Sigmoid colon (tissue), 7 donors: ENCODE measurements around the gene MAML3. TPM values are rescaled to one million over a fixed set of nuclear protein-coding genes. Genes with fewer than 3 reads are reported as not detected.

Experiments
- DNase-seq: peaks from one replicate; pipeline ENCODE4 v3.0.0-alpha.2; 2019
- H3K27ac ChIP-seq, 4 donors: fragments of 200-600 bp; sonication (generic); one replicate each; pipeline ENCODE4 v1.5.1; 2016 to 2019; ENCODE audit warnings: mild to moderate bottlenecking in 1 of 4
- H3K27me3 ChIP-seq, 3 donors: fragments of 200-600 bp; sonication (generic); one replicate each; pipeline ENCODE4 v1.5.1; 2019; ENCODE audit warnings: mild to moderate bottlenecking in 1 of 3
- H3K36me3 ChIP-seq, 4 donors: fragments of 200-600 bp; sonication (generic); one replicate each; pipeline ENCODE4 v1.5.1; 2016 to 2019
- H3K4me1 ChIP-seq, 4 donors: fragments of 200-600 bp; sonication (generic); one replicate each; pipeline ENCODE4 v1.5.1; 2017 to 2019
- H3K4me3 ChIP-seq, 4 donors: fragments of 200-600 bp; sonication (generic); one replicate each; pipeline ENCODE4 v1.5.1; 2017 to 2019; ENCODE audit warnings: mild to moderate bottlenecking in 2 of 4, moderate library complexity in 1 of 4
- H3K9me3 ChIP-seq, 4 donors: fragments of 200-600 bp in 3 of 4; sonication (generic) in 3 of 4; one replicate each; pipeline versions ENCODE4 v1.5.1 to v1.6.1; 2013 to 2019
- EP300 ChIP-seq, 4 donors: sonication (generic); formaldehyde crosslinking; IDR thresholded peaks; one replicate each; pipeline ENCODE4 v1.6.1; 2017; ENCODE audit warnings: antibody characterized with exemption in 4 of 4
- POLR2A ChIP-seq, 2 donors: fragments of 450-650 bp; IDR thresholded peaks; one replicate each; pipeline ENCODE4 v1.6.1; 2016; ENCODE audit warnings: antibody characterized with exemption in 2 of 2, mild to moderate bottlenecking in 2 of 2, moderate library complexity in 2 of 2
- POLR2AphosphoS5 ChIP-seq, 4 donors: sonication (generic); formaldehyde crosslinking; IDR thresholded peaks; one replicate each; pipeline ENCODE4 v1.6.1; 2017; ENCODE audit warnings: antibody characterized with exemption in 4 of 4
- WGBS, 2 donors: extraction: QIAGEN DNeasy Blood & Tissue Kit; methylation state at CpG; one replicate each; pipeline ENCODE4 v1.1.7; 2013; 5-methylcytosine and 5-hydroxymethylcytosine counted together
- intact Hi-C: fragments of 100-400 bp; cut with DNase I; formaldehyde crosslinking; loops from one replicate; pipeline ENCODE4 v1.15.1; 2023
- polyA plus RNA-seq, 3 donors: library from polyadenylated mRNA; stranded (reverse); fragments of 200-250 nt; gene quantifications; one replicate each; pipeline ENCODE4 v1.2.3, GENCODE V29; 2013
- total RNA-seq, 4 donors: library from RNA; depleted of rRNA; stranded (reverse); fragments of >200 nt; gene quantifications; one replicate each; pipeline ENCODE4 v1.1.0, GENCODE V29; 2016
- TF ChIP-seq, protein P1 (sequence below), 4 experiments: fragments of 450-650 bp in 3 of 4; fragments of 200-600 bp in 1 of 4; IDR thresholded peaks; one replicate each; pipeline ENCODE4 v1.5.1; 2016 to 2019; ENCODE audit warnings: antibody characterized with exemption in 4 of 4, mild to moderate bottlenecking in 3 of 4, moderate library complexity in 2 of 4
- donor health status: healthy with polysubstance abuse.
- donor health status: Bipolar disorder and iron deficiency.
- donor health status: healthy.

The MAML3 gene
- total and polyA plus RNA-seq, 7 donors: 3.5 to 16.3 (median 5.4) TPM

DNA sequence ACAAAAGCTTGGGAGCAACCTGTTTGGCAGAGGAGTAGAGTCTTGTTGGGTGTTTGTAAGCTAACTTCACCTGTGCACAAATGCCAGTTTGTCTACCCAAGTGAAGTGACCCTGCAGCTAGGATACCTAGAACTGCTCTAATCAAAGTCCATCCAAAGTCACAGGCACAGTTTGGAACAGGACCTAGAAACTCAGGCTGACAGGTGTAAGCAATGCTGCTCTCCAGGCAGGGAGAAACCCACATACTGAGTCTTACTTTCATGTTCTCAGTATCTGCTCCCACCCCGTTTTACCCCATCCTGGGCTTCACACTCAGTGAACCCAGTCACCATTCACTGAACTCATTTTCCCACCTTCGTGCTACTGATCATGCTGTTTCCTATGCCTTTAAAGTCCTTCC lies 40.3 kb downstream of the MAML3 start:
- no peak for TF ChIP-seq POLR2AphosphoS5 (IDR thresholded peaks at IDR 0.05)
- no peak for TF ChIP-seq POLR2A (IDR thresholded peaks at IDR 0.05)
- no peak for TF ChIP-seq EP300 (IDR thresholded peaks at IDR 0.05)
- no peak overlapping the region for H3K27ac ChIP-seq
- no peaks in the 10 kb centered on the region for H3K36me3 ChIP-seq
- H3K4me3 ChIP-seq: no peak overlapping the region
- no peaks in the 10 kb centered on the region for H3K27me3 ChIP-seq
- 49 to 60% methylated on average over 2 of the region's 2 CpGs for WGBS, 2 donors
- DNase-seq: no peak
- no peaks in the 10 kb centered on the region for H3K9me3 ChIP-seq
- H3K4me1 ChIP-seq: no peaks in the 10 kb centered on the region
- intact Hi-C loops: no loop called here

DNA sequence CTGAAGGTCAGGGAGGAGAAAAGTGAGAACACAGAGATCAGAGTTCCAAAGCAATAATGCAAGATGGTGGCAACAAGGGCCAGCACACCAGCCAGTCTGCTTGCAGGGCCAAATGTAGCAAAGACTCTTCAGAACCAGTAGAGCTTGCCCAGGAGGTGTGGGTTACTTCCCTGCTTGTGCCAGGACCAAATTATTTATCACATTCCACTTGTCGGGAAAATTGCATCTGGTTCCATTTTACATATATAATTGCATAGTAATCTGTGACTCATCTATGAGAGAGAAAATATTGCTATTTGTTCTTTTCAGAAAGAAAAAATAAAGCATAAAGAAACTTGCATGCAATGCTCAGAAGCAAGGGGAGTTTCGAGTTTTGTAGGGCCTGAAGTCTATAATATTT lies 41.4 kb downstream of the MAML3 start:
- Histone ChIP-seq H3K9me3 (no peaks in the 10 kb centered on the region), H3K36me3 (no peaks in the 10 kb centered on the region), H3K4me1 (no peaks in the 10 kb centered on the region), H3K27me3 (no peaks in the 10 kb centered on the region), H3K4me3 (no peak overlapping the region), H3K27ac (no peak overlapping the region)
- 82 to 86% methylated on average over 2 of the region's 2 CpGs for WGBS, 2 donors
- no peak for DNase-seq
- TF ChIP-seq, protein P1, sequence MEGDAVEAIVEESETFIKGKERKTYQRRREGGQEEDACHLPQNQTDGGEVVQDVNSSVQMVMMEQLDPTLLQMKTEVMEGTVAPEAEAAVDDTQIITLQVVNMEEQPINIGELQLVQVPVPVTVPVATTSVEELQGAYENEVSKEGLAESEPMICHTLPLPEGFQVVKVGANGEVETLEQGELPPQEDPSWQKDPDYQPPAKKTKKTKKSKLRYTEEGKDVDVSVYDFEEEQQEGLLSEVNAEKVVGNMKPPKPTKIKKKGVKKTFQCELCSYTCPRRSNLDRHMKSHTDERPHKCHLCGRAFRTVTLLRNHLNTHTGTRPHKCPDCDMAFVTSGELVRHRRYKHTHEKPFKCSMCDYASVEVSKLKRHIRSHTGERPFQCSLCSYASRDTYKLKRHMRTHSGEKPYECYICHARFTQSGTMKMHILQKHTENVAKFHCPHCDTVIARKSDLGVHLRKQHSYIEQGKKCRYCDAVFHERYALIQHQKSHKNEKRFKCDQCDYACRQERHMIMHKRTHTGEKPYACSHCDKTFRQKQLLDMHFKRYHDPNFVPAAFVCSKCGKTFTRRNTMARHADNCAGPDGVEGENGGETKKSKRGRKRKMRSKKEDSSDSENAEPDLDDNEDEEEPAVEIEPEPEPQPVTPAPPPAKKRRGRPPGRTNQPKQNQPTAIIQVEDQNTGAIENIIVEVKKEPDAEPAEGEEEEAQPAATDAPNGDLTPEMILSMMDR (IDR thresholded peaks at IDR 0.05): no peak
- TF ChIP-seq POLR2AphosphoS5 (IDR thresholded peaks at IDR 0.05) (no peak), POLR2A (IDR thresholded peaks at IDR 0.05) (no peak), EP300 (IDR thresholded peaks at IDR 0.05) (no peak)
- intact Hi-C loops: no loop called here

DNA sequence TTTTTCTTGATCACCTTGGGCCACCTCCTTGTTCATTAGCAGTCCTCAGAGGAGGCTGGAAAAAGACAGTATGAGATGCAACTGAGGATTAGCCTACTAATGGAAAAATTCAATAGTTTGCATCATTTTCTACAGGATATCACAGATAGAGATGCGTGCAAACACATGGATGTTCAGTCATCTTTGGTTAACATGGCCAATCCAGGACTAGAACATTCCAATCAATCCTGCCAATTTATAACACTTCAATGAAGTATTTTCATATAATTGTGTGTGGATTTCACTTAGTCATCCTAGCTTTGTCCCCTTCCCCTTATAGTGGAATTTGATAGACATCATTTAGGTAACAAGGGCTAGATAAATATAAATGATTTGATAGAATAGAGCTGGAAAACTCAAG lies 42.7 kb downstream of the MAML3 start:
- DNase-seq: no peak
- Histone ChIP-seq H3K9me3 (no peaks in the 10 kb centered on the region), H3K4me3 (no peak overlapping the region), H3K27ac (no peak overlapping the region), H3K4me1 (no peaks in the 10 kb centered on the region), H3K27me3 (no peaks in the 10 kb centered on the region), H3K36me3 (no peaks in the 10 kb centered on the region)
- TF ChIP-seq, protein P1 (IDR thresholded peaks at IDR 0.05): no peak
- no peak for TF ChIP-seq POLR2A (IDR thresholded peaks at IDR 0.05)
- no peak for TF ChIP-seq EP300 (IDR thresholded peaks at IDR 0.05)
- TF ChIP-seq POLR2AphosphoS5 (IDR thresholded peaks at IDR 0.05): no peak
- intact Hi-C loops: no loop called here
- WGBS, 2 donors: 95 to 100% methylated on average over 1 of the region's 1 CpG

DNA sequence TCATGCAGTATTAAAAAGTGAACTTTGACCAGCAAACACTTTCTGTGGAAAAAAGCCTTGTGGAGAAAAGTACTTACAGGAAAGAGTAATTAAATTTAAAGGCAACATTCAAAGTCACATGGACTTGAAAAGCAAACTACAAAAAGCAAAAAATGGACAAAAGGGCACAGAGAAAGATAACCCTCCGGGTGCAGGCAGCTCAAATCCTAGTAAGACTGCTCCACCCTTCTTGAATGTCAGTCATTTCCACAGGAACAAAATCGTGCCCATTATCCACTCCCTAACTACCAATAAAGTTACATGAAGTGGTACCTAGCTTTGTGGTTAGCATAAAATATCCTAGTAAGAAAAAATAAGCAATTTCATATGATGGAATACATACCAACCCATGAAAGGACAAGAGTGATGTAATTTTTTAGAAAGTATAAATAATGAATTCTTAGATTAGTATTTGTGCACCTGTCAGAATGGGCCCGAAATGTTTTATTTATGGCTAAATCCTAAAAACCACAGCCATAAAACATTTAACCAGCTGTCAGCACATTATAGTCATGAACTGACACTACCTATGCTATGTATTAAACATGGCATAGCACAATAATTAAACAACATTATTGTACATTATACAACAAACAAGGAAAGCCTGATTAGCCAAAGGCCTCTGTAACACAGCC lies 43.3 kb downstream of the MAML3 start:
- Histone ChIP-seq H3K27ac (no peak overlapping the region), H3K9me3 (no peaks in the 10 kb centered on the region), H3K27me3 (no peaks in the 10 kb centered on the region), H3K36me3 (no peaks in the 10 kb centered on the region), H3K4me3 (no peak overlapping the region), H3K4me1 (no peaks in the 10 kb centered on the region)
- TF ChIP-seq POLR2AphosphoS5 (IDR thresholded peaks at IDR 0.05) (no peak), POLR2A (IDR thresholded peaks at IDR 0.05) (no peak), EP300 (IDR thresholded peaks at IDR 0.05) (no peak)
- TF ChIP-seq, protein P1 (IDR thresholded peaks at IDR 0.05): no peak
- WGBS, 2 donors: 22 to 60% methylated on average over 3 of the region's 3 CpGs
- DNase-seq: no peak
- intact Hi-C loops: no loop called here

DNA sequence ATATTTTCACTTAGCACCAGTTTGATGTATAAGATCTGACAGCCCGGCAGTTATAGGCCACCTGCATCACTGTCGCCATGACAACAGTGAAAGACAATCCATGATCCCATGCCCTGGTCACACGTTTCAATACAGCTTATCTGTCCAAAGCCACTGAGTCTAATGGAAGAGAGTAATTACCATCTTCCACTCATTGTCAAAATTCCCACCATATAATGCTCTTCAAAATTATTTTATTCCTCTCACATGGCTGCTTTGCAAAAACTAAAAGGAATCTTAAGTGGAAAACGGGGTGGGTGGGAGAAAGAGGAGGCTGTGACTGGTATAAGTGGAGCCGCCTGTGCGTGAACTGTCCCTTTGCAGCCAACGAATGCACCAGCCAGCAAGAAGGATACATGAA lies 44.2 kb downstream of the MAML3 start:
- Histone ChIP-seq H3K4me1 (no peaks in the 10 kb centered on the region), H3K27ac (no peak overlapping the region), H3K36me3 (no peaks in the 10 kb centered on the region), H3K9me3 (no peaks in the 10 kb centered on the region), H3K27me3 (no peaks in the 10 kb centered on the region), H3K4me3 (no peak overlapping the region)
- intact Hi-C loops: no loop called here
- no peak for TF ChIP-seq POLR2A (IDR thresholded peaks at IDR 0.05)
- no peak for TF ChIP-seq EP300 (IDR thresholded peaks at IDR 0.05)
- TF ChIP-seq POLR2AphosphoS5 (IDR thresholded peaks at IDR 0.05): no peak
- TF ChIP-seq, protein P1 (IDR thresholded peaks at IDR 0.05): no peak
- WGBS, 2 donors: 77 to 83% methylated on average over 7 of the region's 7 CpGs
- no peak for DNase-seq
